HepG2 (cell line): Measurements from ENCODE around the gene P2RX7. TPM values are rescaled to one million over a fixed set of nuclear protein-coding genes. Genes with fewer than 3 reads are reported as not detected.

Experiments
- FOXP1 ChIP-seq, 2 experiments: fragments of 450-650 bp in 1 of 2; IDR thresholded peaks; 2 replicates each; pipeline ENCODE4 v1.6.1; 2017 to 2018; ENCODE audit warnings: antibody characterized with exemption in 1 of 2
- GTF2F1 ChIP-seq: fragments of 150-350 bp; IDR thresholded peaks from 2 replicates; pipeline ENCODE4 v1.6.1; 2014; ENCODE audit warnings: low read length
- HMGXB4 ChIP-seq, 2 experiments: sonication (generic) in 1 of 2; formaldehyde crosslinking in 1 of 2; IDR thresholded peaks; 2 replicates each; pipeline versions ENCODE4 v1.4.0 to v1.6.1; 2018 to 2020; ENCODE audit warnings: missing genetic modification reagents in 2 of 2, borderline replicate concordance in 1 of 2, low read depth in 1 of 2, mild to moderate bottlenecking in 1 of 2, missing biosample characterization in 1 of 2
- ISX ChIP-seq: sonication (generic); formaldehyde crosslinking; conservative IDR thresholded peaks from 2 replicates; pipeline ENCODE4 v1.5.0; 2020; ENCODE audit warnings: missing genetic modification reagents
- JDP2 ChIP-seq: sonication (generic); formaldehyde crosslinking; IDR thresholded peaks from 2 replicates; pipeline ENCODE4 v1.8.1; 2022; ENCODE audit warnings: missing genetic modification reagents, borderline replicate concordance
- KAT7 ChIP-seq: IDR thresholded peaks from 2 replicates; pipeline ENCODE4 v1.6.1; 2018; ENCODE audit warnings: borderline replicate concordance, missing compliant biosample characterization
- MTF1 ChIP-seq: sonication (generic); formaldehyde crosslinking; IDR thresholded peaks from 2 replicates; pipeline ENCODE4 v1.5.0; 2020; ENCODE audit warnings: missing genetic modification reagents
- MYPOP ChIP-seq: sonication (generic); formaldehyde crosslinking; IDR thresholded peaks from 2 replicates; pipeline ENCODE4 v1.8.1; 2023; ENCODE audit warnings: mild to moderate bottlenecking, moderate library complexity, missing genetic modification reagents
- TEF ChIP-seq: sonication (generic); formaldehyde crosslinking; IDR thresholded peaks from 2 replicates; pipeline ENCODE4 v1.5.0; 2020; ENCODE audit warnings: missing genetic modification reagents
- ZNF121 ChIP-seq: sonication (generic); formaldehyde crosslinking; IDR thresholded peaks from 2 replicates; pipeline ENCODE4 v1.5.0; 2020; ENCODE audit warnings: mild to moderate bottlenecking, missing genetic modification reagents
- ZSCAN25 ChIP-seq: sonication (generic); formaldehyde crosslinking; IDR thresholded peaks from 2 replicates; pipeline ENCODE4 v1.8.0; 2022; ENCODE audit warnings: mild to moderate bottlenecking, missing genetic modification reagents
- polyA plus RNA-seq, 8 experiments: library from polyadenylated mRNA; depleted of rRNA in 3 of 8; stranded (reverse) in 7 of 8; unstranded in 1 of 8; fragments of >200 nt; fragmentation: Illumina TruSeq in 4 of 8; extraction: Trizol in 4 of 8; gene quantifications; 2 replicates each; pipeline versions ENCODE4 v1.2.1 to v1.2.3, GENCODE V29; 2011 to 2016; ENCODE audit warnings: low read depth in 4 of 8, missing spikeins in 1 of 8, mixed read lengths in 1 of 8; ENCODE audit not compliant: insufficient read depth in 1 of 8
- total RNA-seq, 5 experiments: library from RNA; depleted of rRNA; stranded (reverse); fragments of >200 nt; fragmentation: Illumina TruSeq; extraction: Trizol; gene quantifications; 2 replicates each; pipeline ENCODE4 v1.2.3, GENCODE V29; 2016; ENCODE audit warnings: low read depth in 1 of 5
- TF ChIP-seq, protein P1 (sequence below): sonication (generic); formaldehyde crosslinking; conservative IDR thresholded peaks from 2 replicates; pipeline ENCODE4 v1.8.1; 2023; ENCODE audit warnings: missing genetic modification reagents
- TF ChIP-seq, protein P2 (sequence below): sonication (generic); formaldehyde crosslinking; IDR thresholded peaks from 2 replicates; pipeline ENCODE4 v1.4.0; 2020; ENCODE audit warnings: low read depth, missing genetic modification reagents
- TF ChIP-seq, protein P3 (sequence below): IDR thresholded peaks from 2 replicates; pipeline ENCODE4 v1.4.0; 2020; ENCODE audit warnings: mild to moderate bottlenecking, missing genetic modification reagents

Gene P2RX7
- total and polyA plus RNA-seq, 2 of the 13 experiments (the other 11 are each of a cell fraction or from before 2014, with no cell fraction given), result 0.13 to 0.73 TPM

GRCh38 chr12:121209624-121210572 lies 77.2 kb downstream of the P2RX7 start, which contains the start of gene P2RX4 (continued):
- TF ChIP-seq, protein P1, sequence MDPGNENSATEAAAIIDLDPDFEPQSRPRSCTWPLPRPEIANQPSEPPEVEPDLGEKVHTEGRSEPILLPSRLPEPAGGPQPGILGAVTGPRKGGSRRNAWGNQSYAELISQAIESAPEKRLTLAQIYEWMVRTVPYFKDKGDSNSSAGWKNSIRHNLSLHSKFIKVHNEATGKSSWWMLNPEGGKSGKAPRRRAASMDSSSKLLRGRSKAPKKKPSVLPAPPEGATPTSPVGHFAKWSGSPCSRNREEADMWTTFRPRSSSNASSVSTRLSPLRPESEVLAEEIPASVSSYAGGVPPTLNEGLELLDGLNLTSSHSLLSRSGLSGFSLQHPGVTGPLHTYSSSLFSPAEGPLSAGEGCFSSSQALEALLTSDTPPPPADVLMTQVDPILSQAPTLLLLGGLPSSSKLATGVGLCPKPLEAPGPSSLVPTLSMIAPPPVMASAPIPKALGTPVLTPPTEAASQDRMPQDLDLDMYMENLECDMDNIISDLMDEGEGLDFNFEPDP (CRISPR knock-in tag), result no peak
- TF ChIP-seq ZSCAN25 (CRISPR knock-in tag), result peak; percentile 72; the same call in 1 of the 2 replicates
- TF ChIP-seq ZNF121 (CRISPR knock-in tag), result peak; percentile 96
- no peak for TF ChIP-seq GTF2F1
- TF ChIP-seq, protein P2, sequence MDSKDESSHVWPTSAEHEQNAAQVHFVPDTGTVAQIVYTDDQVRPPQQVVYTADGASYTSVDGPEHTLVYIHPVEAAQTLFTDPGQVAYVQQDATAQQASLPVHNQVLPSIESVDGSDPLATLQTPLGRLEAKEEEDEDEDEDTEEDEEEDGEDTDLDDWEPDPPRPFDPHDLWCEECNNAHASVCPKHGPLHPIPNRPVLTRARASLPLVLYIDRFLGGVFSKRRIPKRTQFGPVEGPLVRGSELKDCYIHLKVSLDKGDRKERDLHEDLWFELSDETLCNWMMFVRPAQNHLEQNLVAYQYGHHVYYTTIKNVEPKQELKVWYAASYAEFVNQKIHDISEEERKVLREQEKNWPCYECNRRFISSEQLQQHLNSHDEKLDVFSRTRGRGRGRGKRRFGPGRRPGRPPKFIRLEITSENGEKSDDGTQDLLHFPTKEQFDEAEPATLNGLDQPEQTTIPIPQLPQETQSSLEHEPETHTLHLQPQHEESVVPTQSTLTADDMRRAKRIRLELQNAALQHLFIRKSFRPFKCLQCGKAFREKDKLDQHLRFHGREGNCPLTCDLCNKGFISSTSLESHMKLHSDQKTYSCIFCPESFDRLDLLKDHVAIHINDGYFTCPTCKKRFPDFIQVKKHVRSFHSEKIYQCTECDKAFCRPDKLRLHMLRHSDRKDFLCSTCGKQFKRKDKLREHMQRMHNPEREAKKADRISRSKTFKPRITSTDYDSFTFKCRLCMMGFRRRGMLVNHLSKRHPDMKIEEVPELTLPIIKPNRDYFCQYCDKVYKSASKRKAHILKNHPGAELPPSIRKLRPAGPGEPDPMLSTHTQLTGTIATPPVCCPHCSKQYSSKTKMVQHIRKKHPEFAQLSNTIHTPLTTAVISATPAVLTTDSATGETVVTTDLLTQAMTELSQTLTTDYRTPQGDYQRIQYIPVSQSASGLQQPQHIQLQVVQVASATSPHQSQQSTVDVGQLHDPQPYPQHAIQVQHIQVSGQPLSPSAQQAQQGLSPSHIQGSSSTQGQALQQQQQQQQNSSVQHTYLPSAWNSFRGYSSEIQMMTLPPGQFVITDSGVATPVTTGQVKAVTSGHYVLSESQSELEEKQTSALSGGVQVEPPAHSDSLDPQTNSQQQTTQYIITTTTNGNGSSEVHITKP (CRISPR knock-in tag), result 0 out of 2 replicates have a peak, but pooled peaks have one; percentile 15
- no peak; the same call in 1 of the 2 replicates for TF ChIP-seq JDP2 (CRISPR knock-in tag)
- TF ChIP-seq, protein P3, sequence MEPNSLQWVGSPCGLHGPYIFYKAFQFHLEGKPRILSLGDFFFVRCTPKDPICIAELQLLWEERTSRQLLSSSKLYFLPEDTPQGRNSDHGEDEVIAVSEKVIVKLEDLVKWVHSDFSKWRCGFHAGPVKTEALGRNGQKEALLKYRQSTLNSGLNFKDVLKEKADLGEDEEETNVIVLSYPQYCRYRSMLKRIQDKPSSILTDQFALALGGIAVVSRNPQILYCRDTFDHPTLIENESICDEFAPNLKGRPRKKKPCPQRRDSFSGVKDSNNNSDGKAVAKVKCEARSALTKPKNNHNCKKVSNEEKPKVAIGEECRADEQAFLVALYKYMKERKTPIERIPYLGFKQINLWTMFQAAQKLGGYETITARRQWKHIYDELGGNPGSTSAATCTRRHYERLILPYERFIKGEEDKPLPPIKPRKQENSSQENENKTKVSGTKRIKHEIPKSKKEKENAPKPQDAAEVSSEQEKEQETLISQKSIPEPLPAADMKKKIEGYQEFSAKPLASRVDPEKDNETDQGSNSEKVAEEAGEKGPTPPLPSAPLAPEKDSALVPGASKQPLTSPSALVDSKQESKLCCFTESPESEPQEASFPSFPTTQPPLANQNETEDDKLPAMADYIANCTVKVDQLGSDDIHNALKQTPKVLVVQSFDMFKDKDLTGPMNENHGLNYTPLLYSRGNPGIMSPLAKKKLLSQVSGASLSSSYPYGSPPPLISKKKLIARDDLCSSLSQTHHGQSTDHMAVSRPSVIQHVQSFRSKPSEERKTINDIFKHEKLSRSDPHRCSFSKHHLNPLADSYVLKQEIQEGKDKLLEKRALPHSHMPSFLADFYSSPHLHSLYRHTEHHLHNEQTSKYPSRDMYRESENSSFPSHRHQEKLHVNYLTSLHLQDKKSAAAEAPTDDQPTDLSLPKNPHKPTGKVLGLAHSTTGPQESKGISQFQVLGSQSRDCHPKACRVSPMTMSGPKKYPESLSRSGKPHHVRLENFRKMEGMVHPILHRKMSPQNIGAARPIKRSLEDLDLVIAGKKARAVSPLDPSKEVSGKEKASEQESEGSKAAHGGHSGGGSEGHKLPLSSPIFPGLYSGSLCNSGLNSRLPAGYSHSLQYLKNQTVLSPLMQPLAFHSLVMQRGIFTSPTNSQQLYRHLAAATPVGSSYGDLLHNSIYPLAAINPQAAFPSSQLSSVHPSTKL (CRISPR knock-in tag), result no peak
- TF ChIP-seq MTF1 (CRISPR knock-in tag), result 0 out of 2 replicates have a peak, but pooled peaks have one; percentile 22
- no peak for TF ChIP-seq KAT7
- TF ChIP-seq ISX (CRISPR knock-in tag), result peak; percentile 89; the same call in 1 of the 2 replicates
- no peak for TF ChIP-seq FOXP1 (IDR thresholded peaks at IDR 0.05)
- TF ChIP-seq FOXP1 (CRISPR knock-in tag; IDR thresholded peaks at IDR 0.05), result no peak
- TF ChIP-seq MYPOP, result peak; percentile 47; the same call in 1 of the 2 replicates
- TF ChIP-seq TEF, result no peak; the same call in 1 of the 2 replicates
- peak; percentile 93 to 94 for TF ChIP-seq HMGXB4 (CRISPR knock-in tag; IDR thresholded peaks at IDR 0.05; ENCODE audit: borderline replicate concordance in 1 of 2, low read depth in 1 of 2)
